Medulla oblongata (tissue), 1 donor: ENCODE results near the gene TMEM108.

Experiments
- DNase-seq: peaks from one replicate; pipeline ENCODE4 v3.0.0-alpha.2; 2015; ENCODE audit errors: extremely low spot score

Gene TMEM108

DNA sequence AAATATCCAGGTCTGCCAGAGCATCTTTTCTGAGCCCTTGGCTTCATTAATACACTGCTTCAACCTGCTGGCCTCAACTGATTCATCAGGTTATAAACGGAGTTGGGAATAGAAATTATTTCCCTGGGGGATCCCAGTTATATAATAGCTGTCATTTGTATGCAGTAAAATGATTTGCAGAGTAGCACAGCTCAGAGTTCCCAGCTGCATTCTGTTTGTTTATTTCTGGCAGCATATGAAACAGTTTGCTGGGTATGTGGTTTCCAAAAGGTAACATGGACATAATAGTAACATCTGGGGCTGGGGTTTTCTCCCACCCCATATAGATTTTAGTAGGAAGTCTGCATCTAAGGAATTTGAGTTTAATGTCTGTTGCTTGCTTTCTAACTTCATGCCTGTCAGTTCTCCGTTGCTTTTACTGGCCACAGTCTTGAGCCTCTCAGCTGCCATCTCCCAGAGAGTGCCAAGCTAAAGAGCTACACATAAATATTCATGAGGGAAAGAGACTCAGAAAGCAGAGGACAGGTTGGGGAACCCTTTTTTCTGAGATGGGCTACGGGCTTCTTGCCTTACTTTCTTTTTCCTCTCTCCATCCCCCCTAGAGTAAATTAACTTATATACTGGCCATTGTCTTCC lies 124.6 kb downstream of the TMEM108 start:
- peak; percentile 63 for DNase-seq

DNA sequence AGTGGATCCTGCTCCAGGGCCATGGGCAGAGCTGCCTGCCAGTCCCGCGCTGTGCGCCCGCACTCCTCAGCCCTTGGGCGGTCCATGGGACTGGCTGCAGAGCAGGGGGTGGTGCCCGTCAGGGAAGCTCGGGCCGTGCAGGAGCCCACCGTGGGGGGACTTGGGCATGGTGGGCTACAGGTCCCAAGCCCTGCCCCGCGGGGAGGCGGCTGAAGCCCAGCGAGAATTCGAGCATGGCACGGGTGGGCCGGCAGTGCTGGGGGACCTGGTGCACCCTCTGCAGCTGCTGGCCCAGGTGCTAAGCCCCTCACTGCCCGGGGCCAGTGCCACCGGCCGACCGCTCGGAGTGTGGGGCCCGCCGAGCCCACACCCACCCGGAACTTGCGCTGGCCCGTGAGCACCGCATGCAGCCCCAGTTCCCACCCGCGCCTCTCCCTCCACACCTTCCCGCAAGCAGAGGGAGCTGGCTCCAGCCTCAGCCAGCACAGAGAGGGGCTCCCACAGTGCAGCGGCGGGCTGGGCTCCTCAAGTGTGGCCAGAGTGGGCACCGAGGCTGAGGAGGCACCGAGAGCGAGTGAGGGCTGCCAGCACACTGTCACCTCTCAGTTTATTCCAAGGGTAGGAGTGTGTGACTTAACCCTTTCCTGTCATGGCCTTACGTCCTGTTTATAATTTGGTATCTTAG lies 129.3 kb downstream of the TMEM108 start:
- DNase-seq, result no peak

DNA sequence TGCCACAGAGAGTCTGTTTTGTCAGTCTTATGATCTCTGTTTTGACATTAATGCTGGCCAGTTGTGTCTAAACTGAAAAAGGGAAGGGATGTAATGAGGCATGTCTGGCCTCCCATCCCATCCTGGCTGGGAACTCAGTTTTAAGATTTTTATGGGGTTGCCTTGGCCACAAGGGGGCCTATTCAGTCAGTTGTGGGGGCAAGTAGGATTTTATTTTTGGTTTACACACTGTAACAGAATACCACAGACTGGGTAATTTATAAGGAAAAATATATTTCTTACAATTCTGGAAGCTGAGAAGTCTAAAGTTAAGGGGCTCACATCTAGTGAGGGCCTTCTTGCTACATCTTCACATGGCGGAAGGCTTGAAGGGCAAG lies 129.8 kb downstream of the TMEM108 start:
- no peak for DNase-seq

DNA sequence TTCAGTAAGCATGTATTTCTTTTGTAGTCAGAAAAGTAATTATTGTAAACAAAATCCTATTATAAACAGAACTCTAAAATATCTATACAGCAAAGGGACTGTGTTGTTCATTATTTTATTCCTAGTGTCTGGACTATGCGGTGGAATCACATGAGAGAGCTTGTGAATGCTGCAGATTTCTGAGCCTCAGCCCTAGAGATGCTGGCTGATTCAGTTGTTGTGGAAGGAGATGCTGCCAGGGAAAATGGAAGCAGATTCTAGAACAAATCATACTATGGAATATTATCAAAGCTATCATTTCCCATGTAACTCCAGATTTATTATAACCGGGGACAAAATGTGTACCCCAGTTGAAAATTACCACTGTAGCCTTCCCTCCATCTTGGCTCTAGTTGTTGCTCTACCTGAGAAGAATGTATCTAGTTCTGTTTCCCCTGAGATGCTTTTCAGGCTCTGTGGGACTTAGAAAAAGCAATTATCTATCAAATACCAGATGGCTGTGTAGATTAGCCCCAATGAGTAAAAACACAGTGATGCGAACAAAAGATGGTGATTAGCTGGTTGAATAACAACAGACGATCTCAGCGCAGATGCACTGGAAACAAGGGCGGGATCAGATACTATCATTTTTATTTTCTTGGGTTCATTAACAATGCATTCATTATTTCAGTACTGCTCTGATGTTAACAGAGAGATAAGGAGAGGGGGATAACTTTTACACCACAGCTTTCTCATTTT lies 131.3 kb downstream of the TMEM108 start:
- DNase-seq, result peak; percentile 39

GRCh38 chr3:133171831-133172230 lies 133.6 kb downstream of the TMEM108 start:
- no peak for DNase-seq

GRCh38 chr3:133181392-133182150 lies 143.4 kb downstream of the TMEM108 start:
- DNase-seq, result no peak

GRCh38 chr3:133187870-133188379 lies 149.7 kb downstream of the TMEM108 start:
- DNase-seq, result no peak

GRCh38 chr3:133188996-133189395 lies 150.8 kb downstream of the TMEM108 start:
- DNase-seq, result no peak

- DNase-seq, result no peak
Observed at GRCh38 chr3:133189893-133190292, 151.7 kb downstream of the TMEM108 start.

DNA sequence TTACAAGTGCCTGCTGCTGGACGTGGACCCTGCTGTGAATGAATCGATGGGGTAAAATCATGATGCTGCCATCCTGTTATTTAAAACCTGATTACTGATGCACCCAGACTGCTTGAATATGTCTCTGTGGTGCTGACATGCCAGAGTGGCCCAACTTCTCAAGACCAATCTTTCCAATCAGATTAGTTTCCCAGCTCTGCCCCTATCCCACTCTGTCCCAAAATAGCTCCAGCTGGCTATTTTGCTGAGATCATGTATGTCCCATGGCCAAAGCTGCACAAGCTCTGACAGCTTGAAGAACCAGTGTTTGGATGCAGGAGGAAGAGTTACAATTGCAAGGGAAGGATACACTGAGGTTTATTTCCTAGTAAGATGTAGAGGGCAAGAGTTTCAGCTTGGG lies 153.6 kb downstream of the TMEM108 start:
- no peak for DNase-seq

- no peak for DNase-seq
Observed at GRCh38 chr3:133192363-133192945, 154.3 kb downstream of the TMEM108 start.

DNA sequence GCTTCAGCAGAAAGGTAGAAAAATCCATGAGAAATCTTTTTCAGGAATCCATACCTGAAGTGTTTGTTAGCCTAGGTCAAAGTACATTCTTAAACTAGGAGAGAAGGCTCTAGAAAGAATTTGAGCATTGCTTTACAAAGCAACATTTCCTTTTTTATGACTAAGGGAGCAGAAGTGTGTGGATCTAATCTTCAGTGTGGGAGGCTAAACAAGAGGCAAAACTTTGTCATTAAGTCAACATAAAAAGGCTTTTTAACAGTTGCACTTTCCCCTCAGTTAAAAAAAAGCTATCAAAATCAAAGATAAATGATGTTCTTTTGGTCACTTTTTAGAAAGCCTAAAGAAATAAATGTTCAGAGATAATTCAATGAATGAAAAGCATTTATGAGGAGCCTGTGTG lies 154.8 kb downstream of the TMEM108 start:
- DNase-seq, result no peak

GRCh38 chr3:133196527-133196926 lies 158.3 kb downstream of the TMEM108 start:
- DNase-seq, result no peak

GRCh38 chr3:133197619-133198018 lies 159.4 kb downstream of the TMEM108 start:
- DNase-seq, result no peak

DNA sequence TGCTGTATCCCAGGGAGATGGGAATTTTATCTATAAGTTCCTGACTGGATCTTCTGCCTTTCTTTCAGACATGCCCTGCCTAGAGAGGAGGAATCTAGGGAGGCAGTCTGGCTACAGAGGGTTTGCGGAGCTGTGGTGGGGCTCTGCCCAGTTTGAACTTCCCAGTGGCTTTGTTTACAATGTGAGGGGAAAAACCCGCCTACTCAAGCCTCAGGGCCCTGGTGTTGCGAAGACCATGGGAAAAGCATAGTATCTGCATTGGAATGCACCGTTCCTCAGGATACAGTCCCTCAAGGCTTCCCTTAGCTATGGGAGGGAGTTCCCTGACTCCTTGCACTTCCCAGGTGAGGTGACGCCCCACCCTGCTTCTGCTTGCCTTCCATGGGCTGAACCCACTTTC lies 168.7 kb downstream of the TMEM108 start:
- no peak for DNase-seq

DNA sequence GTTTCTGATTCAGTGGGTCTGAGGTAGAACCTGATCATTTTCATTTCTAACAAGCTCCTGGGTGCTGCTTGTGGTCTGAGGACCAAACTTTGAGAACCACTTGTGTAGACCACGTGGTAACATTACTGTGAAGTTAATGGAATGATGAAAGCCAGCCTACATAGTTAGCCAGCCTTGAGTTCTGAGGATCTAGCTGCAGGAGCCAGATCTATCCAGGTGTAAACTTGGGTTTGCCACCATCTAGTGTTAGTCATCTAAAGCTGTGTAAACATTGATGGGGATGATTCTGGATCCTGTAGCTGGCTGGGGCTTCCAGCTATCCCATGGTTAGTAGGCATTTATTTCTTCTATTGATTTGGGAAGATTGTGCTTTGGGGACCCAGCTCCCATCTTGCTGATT lies 170.0 kb downstream of the TMEM108 start:
- no peak for DNase-seq

DNA sequence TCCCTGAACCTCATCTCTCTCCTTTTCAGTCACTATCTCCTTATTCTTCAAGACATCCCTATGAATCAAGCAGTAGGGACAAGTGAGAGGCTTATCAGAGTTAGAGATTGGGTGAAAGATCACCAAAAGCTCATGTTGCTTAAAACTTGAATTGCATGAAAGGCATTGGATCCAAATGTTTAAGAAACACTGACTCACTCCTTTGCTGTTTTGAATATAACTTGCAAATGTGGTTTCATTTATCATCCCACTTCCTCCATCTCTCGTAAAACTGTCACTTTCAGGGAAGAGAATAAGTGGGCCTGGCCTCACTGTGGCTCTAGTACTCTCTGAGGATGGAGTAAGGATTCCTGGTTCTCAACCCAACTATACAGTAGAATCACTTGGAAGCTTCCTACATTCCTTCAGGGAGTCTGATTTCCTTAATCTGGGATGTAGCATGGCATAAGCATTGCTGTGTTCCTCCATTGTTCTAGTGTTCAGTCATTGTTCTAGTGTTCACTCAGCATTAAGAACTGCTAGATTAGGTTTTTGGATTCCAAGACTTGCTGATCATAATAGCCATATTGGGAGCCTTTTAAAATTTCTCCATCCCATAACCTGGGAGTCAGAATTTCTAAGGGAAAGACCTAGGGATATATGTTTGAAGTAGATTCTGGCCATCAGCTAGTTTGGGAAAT lies 171.8 kb downstream of the TMEM108 start:
- no peak for DNase-seq

GRCh38 chr3:133210656-133211055 lies 172.5 kb downstream of the TMEM108 start:
- DNase-seq, result no peak

DNA sequence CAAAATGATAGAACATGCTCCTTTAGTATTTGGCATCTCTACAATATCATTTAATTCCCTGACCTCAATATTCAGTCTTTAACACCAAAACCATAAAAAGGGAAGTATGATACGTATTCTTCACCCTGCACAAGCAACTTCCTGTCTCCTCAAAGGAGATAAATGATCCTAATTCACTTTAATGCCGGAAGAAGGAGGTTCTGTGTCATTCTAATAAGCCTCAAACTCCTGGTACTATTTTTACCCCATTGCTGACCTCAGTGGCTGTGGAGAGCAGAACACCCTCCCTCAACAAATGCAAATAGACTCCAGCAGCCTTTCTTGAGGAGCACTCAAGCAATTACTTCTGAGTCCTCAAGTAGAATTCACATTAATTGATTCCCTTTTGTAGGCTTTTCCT lies 173.3 kb downstream of the TMEM108 start:
- peak; percentile 38 for DNase-seq

- no peak for DNase-seq
Observed at GRCh38 chr3:133211856-133212255, 173.7 kb downstream of the TMEM108 start.

DNA sequence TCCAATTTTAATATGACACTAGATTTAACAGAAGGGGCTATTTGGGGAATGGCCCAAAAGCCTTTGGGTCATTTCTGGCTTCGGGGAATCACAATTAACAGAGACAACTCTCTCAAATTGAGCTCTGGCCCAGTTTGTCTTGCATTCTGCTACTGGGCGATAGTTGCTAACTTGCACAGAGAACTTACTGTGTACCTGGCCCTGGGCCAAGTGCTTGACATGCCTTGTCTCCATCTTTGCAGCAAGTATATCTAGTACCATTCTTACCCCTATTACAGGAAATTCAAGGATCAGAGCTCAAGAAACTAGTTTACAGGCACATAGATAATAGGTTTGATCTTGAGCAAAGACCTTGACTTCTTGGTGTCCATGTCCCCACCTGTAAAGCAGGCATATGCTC lies 175.7 kb downstream of the TMEM108 start:
- no peak for DNase-seq
